Measurements from ENCODE around the gene UBAC2. TPM values are rescaled to one million over a fixed set of nuclear protein-coding genes. Genes with fewer than 3 reads are reported as not detected.

UBAC2 gene
- total and polyA plus RNA-seq, 2 of the 8 experiments (the other 6 are each of a cell fraction or from before 2014, with no cell fraction given) = 75.9 to 76.9 TPM

GRCh38 chr13:99266827-99267226 is 66.2 kb downstream of the UBAC2 start:
- H3K56ac ChIP-seq (replicated peaks; ENCODE audit: insufficient read length, low read depth, low read length) = no peak overlapping the region
- H3K18ac ChIP-seq (ENCODE audit: extremely low read depth, low read length) = no peak overlapping the region
- no peaks in the 10 kb centered on the region for H3K27me3 ChIP-seq (replicated peaks in 1 of 4; ENCODE audit: control insufficient read depth in 3 of 4, extremely low read depth in 1 of 4, insufficient read depth in 3 of 4, low read length in 3 of 4)
- H2BK20ac ChIP-seq (ENCODE audit: low read length) = no peak overlapping the region
- no peak overlapping the region for H4K91ac ChIP-seq (replicated peaks; ENCODE audit: insufficient read length, low read length)
- no peak for FAIRE-seq
- no peak overlapping the region for H2BK15ac ChIP-seq (ENCODE audit: low read length)
- H2BK5ac ChIP-seq (ENCODE audit: low read depth, low read length) = no peak overlapping the region
- H3K14ac ChIP-seq (ENCODE audit: insufficient read length) = no peak overlapping the region
- no peaks in the 10 kb centered on the region; a peak in 1 of 4 replicates for H3K79me2 ChIP-seq (ENCODE audit: control insufficient read depth in 1 of 2, insufficient read depth in 2 of 2, low read length in 2 of 2)
- H2BK12ac ChIP-seq (ENCODE audit: low read depth, low read length) = no peak overlapping the region
- H3K27ac ChIP-seq (ENCODE audit: low read depth, low read length) = no peak overlapping the region
- H3K4ac ChIP-seq (replicated peaks; ENCODE audit: insufficient read length, low read depth, low read length) = no peak overlapping the region
- WGBS, 2 experiments (ENCODE audit: extremely low coverage in 1 of 2, insufficient coverage in 1 of 2, insufficient read length in 1 of 2, insufficient replicate concordance in 2 of 2, low coverage in 1 of 2, low lambda C conversion rate in 2 of 2, missing lambda C conversion rate in 1 of 2) = 90% methylated on average over 5 of the region's 6 CpGs; no CpG with 5 or more reads in 1 of the 2 experiments
- peaks cover 0 to 3% of the 10 kb centered on the region in 2 experiments for H4K20me1 ChIP-seq (replicated peaks in 1 of 2; ENCODE audit: control insufficient read depth in 1 of 2, insufficient read depth in 2 of 2, low read length in 2 of 2)
- H3K9ac ChIP-seq (replicated peaks in 1 of 4; ENCODE audit: extremely low read depth in 1 of 4, low read depth in 3 of 4, low read length in 3 of 4) = no peak overlapping the region
- H3K36me3 ChIP-seq (ENCODE audit: control insufficient read depth in 2 of 4, insufficient read depth in 4 of 4, low read length in 3 of 4) = peaks cover 0 to 3% (median 1%) of the 10 kb centered on the region in 4 experiments; a peak in 2 of 8 replicates
- H4K8ac ChIP-seq (ENCODE audit: extremely low read depth, insufficient read depth, low read length) = no peak overlapping the region
- DNase-seq (ENCODE audit: low read depth in 1 of 2, low spot score in 2 of 2) = no peak
- no peak overlapping the region for H4K5ac ChIP-seq (ENCODE audit: insufficient read length, low read depth, low read length)
- H3K4me2 ChIP-seq (ENCODE audit: insufficient read depth in 1 of 2, low read depth in 2 of 2, low read length in 2 of 2) = no peak overlapping the region
- no peaks in the 10 kb centered on the region; a peak in 1 of 7 replicates for H3K4me1 ChIP-seq (replicated peaks in 1 of 4; ENCODE audit: control insufficient read depth in 3 of 4, insufficient read depth in 4 of 4, low read length in 3 of 4)
- H3K79me1 ChIP-seq (ENCODE audit: low read depth, low read length) = peaks cover 4% of the 10 kb centered on the region; the same call in 1 of the 2 replicates
- no peaks in the 10 kb centered on the region for H3K9me3 ChIP-seq (ENCODE audit: insufficient read depth in 2 of 2, low read depth in 1 of 2, low read length in 1 of 2)
- H3K23ac ChIP-seq (ENCODE audit: insufficient read length) = no peak overlapping the region
- no peak overlapping the region for H3K4me3 ChIP-seq (ENCODE audit: extremely low read depth in 1 of 4, insufficient read depth in 2 of 4, low read depth in 3 of 4, low read length in 4 of 4)
- H2BK120ac ChIP-seq (replicated peaks; ENCODE audit: low read depth, low read length) = no peak overlapping the region
- H3K23me2 ChIP-seq (ENCODE audit: low read depth, low read length) = peaks cover 2% of the 10 kb centered on the region; the same call in 1 of the 2 replicates
- H2AK5ac ChIP-seq (ENCODE audit: low read depth, low read length) = no peak overlapping the region
- CTCF ChIA-PET (ENCODE audit: partially characterized antibody) = interaction anchor here (0.6 to 10.8 kb wide), 26 partner anchors 9 to 578 kb away, joined by 3 to 242 read pairs (median 4); partner anchors contain the start of genes GPR18 and UBAC2
- POLR2A ChIA-PET (ENCODE audit: partially characterized antibody) = interaction anchor here (0.6 to 1.3 kb wide), 3 partner anchors 66 to 182 kb away, joined by 3 to 10 read pairs (median 3); partner anchors contain the start of gene UBAC2
- no peak overlapping the region for H2AFZ ChIP-seq (ENCODE audit: low read length)
- TF ChIP-seq JUN (IDR thresholded peaks at IDR 0.05; ENCODE audit: low read depth, low read length) = no peak
- no peak for TF ChIP-seq RXRA (IDR thresholded peaks at IDR 0.05; ENCODE audit: insufficient read depth, low read depth, low read length)
- TF ChIP-seq TCF12 (IDR thresholded peaks at IDR 0.05; ENCODE audit: low read depth, low read length) = no peak
- TF ChIP-seq SP2 (IDR thresholded peaks at IDR 0.05; ENCODE audit: low read length) = no peak
- no peak for TF ChIP-seq MAFK (IDR thresholded peaks at IDR 0.05; ENCODE audit: low read depth, low read length)
- no peak for TF ChIP-seq CTCF (IDR thresholded peaks at IDR 0.05; ENCODE audit: control extremely low read depth in 1 of 3, insufficient read depth in 1 of 3, low read depth in 1 of 3, low read length in 3 of 3)
- TF ChIP-seq SRF (IDR thresholded peaks at IDR 0.05; ENCODE audit: low read depth, low read length) = no peak
- TF ChIP-seq CTBP2 (IDR thresholded peaks at IDR 0.05; ENCODE audit: borderline replicate concordance, insufficient read depth, insufficient read length, low read length) = no peak
- no peak for TF ChIP-seq JUND (IDR thresholded peaks at IDR 0.05; ENCODE audit: low read length)
- no peak for TF ChIP-seq HDAC2 (IDR thresholded peaks at IDR 0.05; ENCODE audit: borderline replicate concordance in 1 of 2, low read depth in 2 of 2, low read length in 2 of 2)
- no peak for TF ChIP-seq CBX8 (IDR thresholded peaks at IDR 0.05; ENCODE audit: borderline replicate concordance, low read depth, low read length)
